ENCODE data around the gene SLC9A5.

SLC9A5 gene

GRCh38 chr16:67248401-67249177 is at the start of gene SLC9A5:
Gene SLC9A5 (plus strand): TSS chr16:67248979. CDS start chr16:67249015, 36 bp downstream.
- DNase-seq (ENCODE audit: low spot score): peak; percentile 34

- DNase-seq (ENCODE audit: low spot score): peak; percentile 71
Measured at GRCh38 chr16:67199011-67199807, 49.6 kb upstream of the SLC9A5 start, which contains the start of gene ELMO3. Gene ELMO3 (plus strand): TSS chr16:67199131. CDS start chr16:67199327, 196 bp downstream.

GRCh38 chr16:67199808-67200198 is 49.0 kb upstream of the SLC9A5 start:
- DNase-seq (ENCODE audit: low spot score): no peak

- DNase-seq (ENCODE audit: low spot score): no peak
Measured at GRCh38 chr16:67200491-67200890, 48.3 kb upstream of the SLC9A5 start.

- DNase-seq (ENCODE audit: low spot score): no peak
Measured at GRCh38 chr16:67201411-67202345, 47.1 kb upstream of the SLC9A5 start.

- no peak for DNase-seq (ENCODE audit: low spot score)
Measured at GRCh38 chr16:67202426-67202825, 46.4 kb upstream of the SLC9A5 start.

GRCh38 chr16:67202956-67203493 is 45.8 kb upstream of the SLC9A5 start:
- DNase-seq (ENCODE audit: low spot score): no peak

GRCh38 chr16:67204076-67204475 is 44.7 kb upstream of the SLC9A5 start:
- DNase-seq (ENCODE audit: low spot score): no peak

- no peak for DNase-seq (ENCODE audit: low spot score)
Measured at GRCh38 chr16:67206129-67206837, 42.5 kb upstream of the SLC9A5 start.

- no peak for DNase-seq (ENCODE audit: low spot score)
Measured at GRCh38 chr16:67206838-67207248, 41.9 kb upstream of the SLC9A5 start.

- DNase-seq (ENCODE audit: low spot score): peak; percentile 7
Measured at GRCh38 chr16:67207249-67208091, 41.3 kb upstream of the SLC9A5 start.

- no peak for DNase-seq (ENCODE audit: low spot score)
Measured at GRCh38 chr16:67208154-67208896, 40.5 kb upstream of the SLC9A5 start.

- no peak for DNase-seq (ENCODE audit: low spot score)
Measured at GRCh38 chr16:67209565-67209964, 39.2 kb upstream of the SLC9A5 start.

- DNase-seq (ENCODE audit: low spot score): no peak
Measured at GRCh38 chr16:67210069-67210937, 38.5 kb upstream of the SLC9A5 start.

- DNase-seq (ENCODE audit: low spot score): no peak
Measured at GRCh38 chr16:67211674-67212073, 37.1 kb upstream of the SLC9A5 start.

- DNase-seq (ENCODE audit: low spot score): no peak
Measured at GRCh38 chr16:67212766-67213165, 36.0 kb upstream of the SLC9A5 start.

GRCh38 chr16:67213197-67214019 is 35.4 kb upstream of the SLC9A5 start:
- no peak for DNase-seq (ENCODE audit: low spot score)
